Measurements from ENCODE around the gene P2RX5.
A peak's percentile ranks its signal among the peaks of the same experiment; 100 is the strongest.

Gene P2RX5

GRCh38 chr17:3655766-3656165 lies 40.2 kb downstream of the P2RX5 start:
- DNase-seq, result no peak

DNA sequence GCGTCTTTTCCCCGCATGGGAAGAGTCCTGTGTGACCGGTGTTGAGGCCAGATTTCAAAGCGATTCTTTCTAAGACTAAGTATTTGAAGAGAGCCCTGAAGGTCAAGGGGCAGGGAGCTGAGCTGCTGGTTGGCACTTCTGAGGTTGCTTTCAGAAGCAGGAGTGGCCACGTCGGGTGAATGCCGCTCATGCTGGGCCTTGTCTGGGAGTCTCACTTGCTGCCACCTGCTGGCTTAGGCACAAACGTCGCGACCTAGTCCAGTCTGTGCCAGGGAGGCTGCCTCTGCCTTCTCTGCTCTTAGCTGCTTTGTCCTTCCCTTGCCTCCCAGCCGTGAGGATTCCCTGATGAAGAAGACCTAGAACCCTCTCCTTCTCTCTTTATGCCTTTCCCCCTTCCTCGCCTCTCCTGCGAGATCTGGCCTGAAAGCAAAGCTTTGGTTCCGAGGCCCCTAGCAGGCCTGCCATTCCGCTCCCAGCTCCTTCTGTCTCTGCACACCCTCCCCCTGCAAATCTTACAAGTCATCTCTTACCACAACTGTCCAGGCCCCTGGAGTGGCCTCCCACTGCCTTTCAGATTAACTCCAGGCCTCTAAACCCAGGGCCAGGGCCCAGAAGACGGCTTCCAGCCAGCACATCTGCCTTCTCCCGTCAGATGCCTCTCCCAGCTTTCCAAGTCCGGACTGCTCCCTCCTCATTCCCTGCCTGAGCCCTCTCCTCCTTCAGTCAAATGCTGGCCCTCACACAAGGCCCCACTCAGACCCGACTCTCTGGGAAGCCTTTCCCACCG lies 48.0 kb downstream of the P2RX5 start:
- DNase-seq, result no peak

GRCh38 chr17:3647251-3647650 lies 48.7 kb downstream of the P2RX5 start:
- no peak for DNase-seq

DNA sequence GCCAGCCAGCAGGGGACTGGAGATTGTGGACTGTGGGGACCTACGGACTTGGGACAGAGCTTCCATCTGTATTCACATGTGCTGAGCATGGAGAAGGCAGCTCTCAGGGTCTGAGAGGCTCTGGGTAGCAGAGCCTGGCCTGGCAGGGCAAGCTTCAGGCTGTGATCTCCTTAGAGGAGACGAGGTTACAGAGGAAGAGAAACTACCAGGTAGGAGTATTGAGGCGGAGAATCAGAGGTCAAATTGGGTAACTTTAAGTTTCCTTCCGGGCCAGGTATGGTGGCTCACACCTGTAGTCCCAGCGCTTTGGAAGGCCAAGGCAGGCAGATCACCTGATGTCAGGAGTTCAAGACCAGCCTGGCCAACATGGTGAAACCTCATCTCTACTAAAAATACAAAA lies 50.6 kb downstream of the P2RX5 start:
- no peak for DNase-seq

- no peak for DNase-seq
Observed at GRCh38 chr17:3643889-3644349, 52.0 kb downstream of the P2RX5 start.

DNA sequence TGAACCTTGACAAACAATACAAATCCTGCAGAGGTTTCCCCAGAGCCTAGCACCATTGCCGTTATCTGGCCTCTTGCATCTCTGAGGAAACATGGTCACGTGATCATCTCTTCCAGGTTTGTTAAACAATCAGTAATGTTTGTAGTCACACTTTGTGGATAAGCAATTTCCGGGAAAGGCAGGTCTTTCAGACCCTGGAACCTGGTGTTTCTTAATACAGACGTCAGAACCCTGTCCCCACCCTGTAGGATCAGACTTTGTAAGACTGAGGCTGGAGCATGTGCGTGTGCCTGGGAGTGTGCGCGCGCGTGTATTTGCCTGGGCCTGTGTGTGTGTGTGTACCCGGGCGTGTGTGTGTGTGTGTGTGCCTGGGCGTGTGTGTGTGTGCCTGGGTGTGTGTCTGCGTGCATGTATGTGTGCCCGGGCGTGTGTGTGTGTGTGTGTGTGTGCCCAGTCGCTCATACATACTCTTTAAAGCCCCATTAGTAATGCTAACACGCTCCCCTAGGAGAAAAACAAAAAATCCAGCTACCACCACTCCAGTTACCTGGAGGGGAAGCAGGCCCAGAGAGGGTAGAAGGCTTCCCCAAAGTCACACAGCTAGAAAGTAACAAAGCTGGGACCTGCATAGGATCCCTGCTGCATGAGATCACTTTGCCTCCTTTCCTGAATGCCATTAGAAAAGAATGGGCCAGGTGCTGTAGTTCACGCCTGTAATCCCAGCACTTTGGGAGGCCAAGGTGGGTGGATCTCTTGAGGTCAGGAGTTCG lies 54.1 kb downstream of the P2RX5 start:
- DNase-seq, result no peak

- no peak for DNase-seq
Observed at GRCh38 chr17:3641014-3641413, 54.9 kb downstream of the P2RX5 start.

DNA sequence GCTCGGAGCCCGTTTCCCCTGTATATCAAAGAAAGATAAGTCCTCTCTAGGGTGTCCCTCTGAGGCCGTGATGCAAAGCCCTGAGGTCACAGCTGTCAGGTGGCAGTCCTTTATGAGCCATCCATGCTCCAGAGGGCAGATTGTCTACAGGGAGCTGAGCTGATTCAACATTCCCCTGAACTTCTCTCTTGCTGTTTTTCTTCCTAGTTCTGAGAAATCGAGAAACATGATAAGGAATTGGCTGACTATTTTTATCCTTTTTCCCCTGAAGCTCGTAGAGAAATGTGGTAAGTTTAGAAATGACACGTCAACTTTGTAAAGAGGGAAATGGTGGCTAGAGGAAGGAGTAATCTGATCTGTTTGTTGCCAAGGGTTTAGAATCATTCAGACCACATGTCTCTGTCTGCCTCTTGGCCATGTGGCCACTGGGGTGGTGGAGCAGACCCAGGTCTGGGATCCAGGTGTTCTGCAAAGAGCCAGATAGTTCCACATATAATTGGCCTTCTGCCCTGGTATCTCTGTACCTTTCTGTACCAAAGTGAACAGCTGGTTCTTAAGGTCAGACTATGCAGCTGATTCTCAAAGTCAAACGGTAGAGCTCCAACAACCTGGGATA lies 55.9 kb downstream of the P2RX5 start:
- no peak for DNase-seq

DNA sequence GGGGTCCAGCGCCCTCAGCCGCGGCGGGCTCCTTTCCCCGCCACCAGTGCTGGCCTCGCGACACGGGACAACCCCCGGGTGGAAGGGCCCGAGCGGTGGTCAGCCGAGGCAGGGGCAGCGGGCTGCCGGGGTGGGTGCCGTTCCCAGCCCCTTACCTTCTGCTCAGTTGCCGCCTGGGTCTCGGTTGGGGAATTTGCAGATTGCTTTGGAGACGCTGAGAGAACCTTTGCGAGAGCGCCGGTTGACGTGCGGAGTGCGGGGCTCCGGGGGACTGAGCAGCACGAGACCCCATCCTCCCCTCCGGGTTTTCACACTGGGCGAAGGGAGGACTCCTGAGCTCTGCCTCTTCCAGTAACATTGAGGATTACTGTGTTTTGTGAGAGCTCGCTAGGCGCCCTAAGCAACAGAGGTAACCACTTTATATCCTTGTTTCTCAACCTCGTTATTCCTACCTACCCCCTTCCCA lies 59.0 kb downstream of the P2RX5 start:
- no peak for DNase-seq

DNA sequence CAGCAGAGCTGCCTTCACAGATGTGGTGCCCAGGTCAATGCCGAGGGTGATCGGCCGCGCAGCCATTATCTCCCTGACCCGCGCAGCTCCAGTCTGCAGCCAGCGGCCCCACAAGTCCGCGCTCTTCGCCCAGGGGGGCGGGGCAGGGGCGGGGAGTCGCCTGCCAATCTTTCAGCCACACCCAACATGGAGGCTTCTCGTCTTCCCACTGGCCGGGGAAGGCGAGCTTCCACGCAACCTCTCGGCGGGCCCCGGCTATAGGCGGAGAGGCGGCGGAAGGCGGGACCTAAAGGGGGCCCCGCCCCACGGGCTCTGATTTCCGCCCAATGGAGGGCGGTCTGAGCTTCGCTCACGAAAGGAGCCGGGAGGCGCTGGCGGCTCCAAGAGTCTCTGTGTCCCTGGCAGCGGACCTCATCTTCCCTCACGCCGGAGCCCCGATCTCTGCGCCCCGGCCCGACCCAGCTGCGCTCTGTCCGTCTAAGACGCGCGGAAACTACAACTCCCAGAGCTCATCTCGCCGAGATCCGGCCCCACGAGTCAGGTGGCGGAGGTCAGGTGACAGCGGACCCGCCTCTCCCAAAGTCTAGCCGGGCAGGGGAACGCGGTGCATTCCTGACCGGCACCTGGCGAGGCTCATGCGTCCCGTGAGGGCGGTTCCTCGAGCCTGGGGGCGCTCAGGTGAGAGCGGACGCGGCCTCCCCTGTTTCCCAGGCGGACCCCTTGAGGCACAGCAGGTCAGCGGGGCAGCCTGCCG lies 59.6 kb downstream of the P2RX5 start, which contains the start of the genes CTNS and SHPK:
Gene CTNS (plus strand): TSS at position 607 of the 754 bp plus-strand sequence. CDS start 3,447 bp downstream, outside the sequence.
Gene SHPK (minus strand): TSS at position 97 of the 754 bp plus-strand sequence. CDS start 31 bp downstream, at position 66.
- peak; percentile 51 to 87 for DNase-seq

DNA sequence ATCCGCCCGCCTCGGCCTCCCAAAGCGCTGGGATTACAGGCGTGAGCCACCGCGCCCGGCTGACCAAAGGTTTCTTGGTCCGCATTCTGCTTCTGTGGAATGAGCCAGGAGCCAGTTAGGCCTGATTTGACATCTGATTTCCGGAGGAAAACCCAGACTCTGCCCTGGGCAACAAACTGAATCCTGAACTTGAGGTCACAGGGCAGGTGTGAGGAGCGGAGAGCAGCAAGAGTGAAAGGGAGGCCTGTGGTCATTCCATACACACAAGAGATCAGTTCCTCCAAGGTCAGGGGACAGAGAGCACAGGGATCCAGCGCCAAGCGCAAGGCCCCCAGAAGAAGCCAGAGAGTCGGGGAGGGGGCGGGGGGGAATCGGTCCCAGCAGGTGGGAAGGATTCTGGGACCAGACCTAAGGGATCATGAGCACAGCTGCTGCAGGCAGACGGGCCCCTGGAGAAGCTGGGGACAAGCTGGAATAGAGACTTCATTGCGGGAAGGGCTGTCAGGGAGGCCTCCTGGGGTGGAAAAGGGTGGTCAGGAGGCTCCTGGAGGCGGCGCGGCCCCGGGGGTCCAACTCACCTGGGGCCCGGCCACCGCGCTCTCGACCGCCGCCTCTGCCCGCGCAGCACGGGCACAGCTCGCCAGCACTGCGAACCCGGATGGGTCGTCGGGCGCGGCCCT lies 60.3 kb downstream of the P2RX5 start:
- DNase-seq, result no peak

GRCh38 chr17:3632287-3632686 lies 63.7 kb downstream of the P2RX5 start:
- DNase-seq, result no peak

DNA sequence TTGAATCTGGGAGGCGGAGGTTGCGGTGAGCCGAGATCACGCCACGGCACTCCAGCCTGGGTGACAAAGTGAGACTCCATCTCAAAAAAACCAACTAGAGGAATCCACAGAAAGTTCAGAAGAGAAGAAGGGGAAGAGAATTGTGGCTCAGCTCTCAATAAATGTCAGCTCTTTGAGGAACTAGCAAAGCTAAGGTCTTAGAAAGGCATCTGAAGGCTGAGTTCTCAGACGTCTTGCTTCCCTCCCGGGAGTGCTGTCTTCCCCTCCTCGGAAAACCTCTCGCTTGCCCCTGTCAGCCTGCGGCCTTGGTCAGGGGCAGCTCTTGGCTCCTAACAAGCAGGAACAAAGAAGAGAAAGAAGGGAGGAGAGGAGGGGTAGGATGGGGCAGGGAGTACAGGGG lies 65.2 kb downstream of the P2RX5 start:
- DNase-seq, result no peak

GRCh38 chr17:3627769-3628167 lies 68.2 kb downstream of the P2RX5 start:
- DNase-seq, result no peak

- no peak for DNase-seq
Observed at GRCh38 chr17:3626831-3627768, 68.9 kb downstream of the P2RX5 start.
